Heart left ventricle (tissue), 16 donors: ENCODE results near the gene RRP1. TPM values are rescaled to one million over a fixed set of nuclear protein-coding genes. Genes with fewer than 3 reads are reported as not detected.

Source experiments
- ATAC-seq, 4 donors: fragments of 200-7000 bp; cut with Tn5 transposase; one replicate each; pipeline ENCODE4 v1.9.1; 2020 to 2022; ENCODE audit warnings: moderate library complexity in 4 of 4, mild to moderate bottlenecking in 3 of 4, moderate number of reproducible peaks in 1 of 4
- DNase-seq, 5 donors: peaks; one replicate each; pipeline ENCODE4 v3.0.0-alpha.2; 2020
- H3K27ac ChIP-seq, 12 donors: fragments of 200-600 bp; sonication (generic) in 4 of 12; one replicate each; pipeline versions ENCODE4 v1.5.0 to v1.8.0; 2016 to 2022; ENCODE audit warnings: mild to moderate bottlenecking in 2 of 12
- H3K27me3 ChIP-seq, 9 donors: fragments of 200-600 bp; sonication (generic) in 2 of 9; one replicate each; pipeline versions ENCODE4 v1.5.1 to v1.8.0; 2016 to 2022; ENCODE audit warnings: mild to moderate bottlenecking in 3 of 9
- H3K36me3 ChIP-seq, 9 donors: fragments of 200-600 bp; sonication (generic) in 2 of 9; one replicate each; pipeline versions ENCODE4 v1.5.0 to v1.8.0; 2018 to 2022; ENCODE audit warnings: mild to moderate bottlenecking in 2 of 9
- H3K4me1 ChIP-seq, 12 donors: fragments of 200-600 bp; sonication (generic) in 4 of 12; one replicate each; pipeline versions ENCODE4 v1.5.0 to v1.8.0; 2016 to 2022; ENCODE audit warnings: mild to moderate bottlenecking in 3 of 12
- H3K4me3 ChIP-seq, 12 donors: fragments of 200-600 bp; sonication (generic) in 4 of 12; one replicate each; pipeline versions ENCODE4 v1.5.0 to v1.8.0; 2017 to 2022; ENCODE audit warnings: mild to moderate bottlenecking in 9 of 12, moderate library complexity in 4 of 12
- H3K9me3 ChIP-seq, 12 donors: fragments of 200-600 bp; sonication (generic) in 4 of 12; one replicate each; pipeline versions ENCODE4 v1.5.0 to v1.8.0; 2016 to 2022; ENCODE audit warnings: mild to moderate bottlenecking in 1 of 12
- CTCF ChIP-seq, 12 donors: fragments of 200-600 bp; sonication (generic) in 4 of 12; IDR thresholded peaks; one replicate each; pipeline versions ENCODE4 v1.5.0 to v1.8.0; 2018 to 2022; ENCODE audit warnings: antibody characterized with exemption in 12 of 12, mild to moderate bottlenecking in 5 of 12
- POLR2A ChIP-seq, 2 donors: fragments of 450-650 bp; IDR thresholded peaks; one replicate each; pipeline ENCODE4 v1.6.1; 2017; ENCODE audit warnings: antibody characterized with exemption in 2 of 2, mild to moderate bottlenecking in 2 of 2, moderate library complexity in 2 of 2
- WGBS, 4 donors: extraction: QIAGEN DNeasy Blood & Tissue Kit in 2 of 4; methylation state at CpG; one replicate each; pipeline versions ENCODE4 v1.1.5 to v1.1.7; 2013 to 2018; 5-methylcytosine and 5-hydroxymethylcytosine counted together
- intact Hi-C, 10 donors: fragments of 100-400 bp; cut with DNase I; formaldehyde crosslinking; loops; one replicate each; pipeline versions ENCODE4 v1.11.1 to v1.14.2; 2022
- polyA plus RNA-seq, 2 donors: library from polyadenylated mRNA; stranded (reverse); fragments of 200-250 nt; gene quantifications; one replicate each; pipeline ENCODE4 v1.2.3, GENCODE V29; 2013
- total RNA-seq, 9 donors: library from RNA; depleted of rRNA in 2 of 9; stranded (reverse); fragments of >200 nt in 2 of 9; fragmentation: NEBNext Ultra II Directional in 3 of 9; extraction: Animal tissue kit (Norgen Biotek cat#: 25700) in 3 of 9; gene quantifications; one replicate each; pipeline versions ENCODE4 v1.1.0 to v1.2.4, GENCODE V29; 2016 to 2023
- donor health status: ischemic (EF 13 %, LVEDD 7.1; RV severe dilation, severe dysfunction).
- donor health status: healthy with polysubstance abuse.
- donor health status: DM: no; HTN: yes; CAD: no.
- donor health status: DM: no; HTN: no; CAD: no.
- donor health status: ischemic (EF 25% LVEDD 6.9; RV normal size, moderate dysfunction).
- donor health status: ischemic (EF 25% LVEDD 5.7; RV mildly dilated, moderate dysfunction).
- donor health status: healthy.
- donor health status: DM: yes; HTN: yes; CAD: no.
- donor health status: ischemic (EF 35%, LVEDD 5.7; RV mildly dilated, moderate dysfunction).
- donor health status: nonischemic (EF 11% LVEDD 7.7; RV severe dilation, severe dysfunction).
- donor health status: DM: yes; HTN: yes; CAD: no.
- donor health status: PGD.
- donor health status: ischemic (EF 29% LVEDD 5.4; RV normal size, mild dysfunction).
- donor health status: nonischemic (EF 23%, LVEDD 6.1; RV moderate dilation, normal function).

Gene RRP1
- total and polyA plus RNA-seq, 11 donors, result 6.0 to 15.6 (median 9.8) TPM

- H3K27me3 ChIP-seq, result peaks cover 0 to 21% (median 5%) of the 10 kb centered on the region in 9 donors
- no peak overlapping the region for H3K27ac ChIP-seq
- WGBS, 4 donors, result 45 to 51% (median 51%) methylated on average over 22 to 31 of the region's 31 CpGs
- no peak overlapping the region for H3K4me3 ChIP-seq
- no peaks in the 10 kb centered on the region for H3K9me3 ChIP-seq
- peaks cover 0 to 6% (median 0%) of the 10 kb centered on the region in 12 donors for H3K4me1 ChIP-seq
- peak; percentile 27 to 58 (median 42) for ATAC-seq
- intact Hi-C loops, result no loop called here
- peak in 1 of 12 donors; percentile 15 for TF ChIP-seq CTCF (IDR thresholded peaks at IDR 0.05)
- no peak for TF ChIP-seq POLR2A (IDR thresholded peaks at IDR 0.05)
- no peaks in the 10 kb centered on the region for H3K36me3 ChIP-seq
- peak in 2 of 5 donors; percentile 18 to 52 for DNase-seq
Observed at GRCh38 chr21:43825936-43826622, 36.7 kb downstream of the RRP1 start.

- no peak overlapping the region for H3K4me3 ChIP-seq
- DNase-seq (peak in 1 of 5 donors; percentile 53), ATAC-seq (peak in 3 of 4 donors; percentile 14 to 23 (median 17))
- no peaks in the 10 kb centered on the region for H3K36me3 ChIP-seq
- intact Hi-C loops, result no loop called here
- 53 to 56% (median 56%) methylated on average over 6 to 8 of the region's 8 CpGs; no CpG with 5 or more reads in 1 of the 4 donors for WGBS, 4 donors
- no peak for TF ChIP-seq POLR2A (IDR thresholded peaks at IDR 0.05)
- no peak for TF ChIP-seq CTCF (IDR thresholded peaks at IDR 0.05)
- no peaks in the 10 kb centered on the region for H3K9me3 ChIP-seq
- H3K4me1 ChIP-seq, result peaks cover 0 to 6% (median 0%) of the 10 kb centered on the region in 12 donors
- H3K27ac ChIP-seq, result no peak overlapping the region
- H3K27me3 ChIP-seq, result peaks cover 0 to 24% (median 5%) of the 10 kb centered on the region in 9 donors
Observed at GRCh38 chr21:43826623-43826974, 37.2 kb downstream of the RRP1 start.

- Histone ChIP-seq H3K4me1 (peaks cover 0 to 6% (median 0%) of the 10 kb centered on the region in 12 donors), H3K27ac (no peak overlapping the region), H3K36me3 (no peaks in the 10 kb centered on the region), H3K9me3 (no peaks in the 10 kb centered on the region), H3K27me3 (peaks cover 0 to 28% (median 5%) of the 10 kb centered on the region in 9 donors), H3K4me3 (no peak overlapping the region)
- no peak for TF ChIP-seq POLR2A (IDR thresholded peaks at IDR 0.05)
- no peak for TF ChIP-seq CTCF (IDR thresholded peaks at IDR 0.05)
- ATAC-seq, result peak in 3 of 4 donors; percentile 33 to 68 (median 43)
- peak in 1 of 5 donors; percentile 45 for DNase-seq
- 64 to 74% (median 69%) methylated on average over 17 to 18 of the region's 18 CpGs for WGBS, 4 donors
- intact Hi-C loops, result no loop called here
Observed at GRCh38 chr21:43827015-43827611, 37.7 kb downstream of the RRP1 start.

GRCh38 chr21:43829161-43829560, 39.8 kb downstream of the RRP1 start:
- H3K9me3 ChIP-seq, result peaks cover 0 to 6% (median 0%) of the 10 kb centered on the region in 12 donors
- intact Hi-C loops, result no loop called here
- H3K4me3 ChIP-seq, result no peak overlapping the region
- DNase-seq (no peak), ATAC-seq (no peak)
- peaks cover 0 to 32% (median 5%) of the 10 kb centered on the region in 9 donors for H3K27me3 ChIP-seq
- no peaks in the 10 kb centered on the region for H3K36me3 ChIP-seq
- peaks cover 0 to 6% (median 0%) of the 10 kb centered on the region in 12 donors for H3K4me1 ChIP-seq
- 81 to 90% (median 85%) methylated on average over 12 of the region's 12 CpGs for WGBS, 4 donors
- no peak overlapping the region for H3K27ac ChIP-seq
- TF ChIP-seq CTCF (IDR thresholded peaks at IDR 0.05) (no peak), POLR2A (IDR thresholded peaks at IDR 0.05) (no peak)
